HG03575 (cell line): ENCODE data around the gene MR1.
A peak's percentile ranks its signal among the peaks of the same experiment; 100 is the strongest.

Source experiments
- ATAC-seq: cut with Tn5 transposase; IDR thresholded peaks from one replicate; pipeline ENCODE4 v1.9.1; 2021; ENCODE audit not compliant: unreplicated experiment, insufficient number of reproducible peaks, low FRiP score; ENCODE audit errors: extremely low read depth

MR1 gene

GRCh38 chr1:181033799-181034451, at the start of gene MR1:
TSS of gene MR1 (plus strand) at chr1:181033983. CDS start at chr1:181034008, 25 bp downstream.
- ATAC-seq: peak; percentile 73

GRCh38 chr1:180988253-180988752, 45.5 kb upstream of the MR1 start:
- ATAC-seq: no peak

- ATAC-seq: no peak
Measured at GRCh38 chr1:180994262-180994661, 39.5 kb upstream of the MR1 start.

GRCh38 chr1:180997843-180998504, 35.8 kb upstream of the MR1 start:
- ATAC-seq: no peak

- ATAC-seq: no peak
Measured at GRCh38 chr1:181001091-181001780, 32.5 kb upstream of the MR1 start.

- no peak for ATAC-seq
Measured at GRCh38 chr1:181002582-181003172, 31.1 kb upstream of the MR1 start.

- no peak for ATAC-seq
Measured at GRCh38 chr1:181010789-181011188, 23.0 kb upstream of the MR1 start.

- ATAC-seq: no peak
Measured at GRCh38 chr1:181011301-181012202, 22.2 kb upstream of the MR1 start.

GRCh38 chr1:181012203-181012745, 21.5 kb upstream of the MR1 start:
- ATAC-seq: no peak

GRCh38 chr1:181013144-181013543, 20.6 kb upstream of the MR1 start:
- no peak for ATAC-seq

GRCh38 chr1:181014477-181015250, 19.1 kb upstream of the MR1 start:
- ATAC-seq: no peak

GRCh38 chr1:181015251-181015615, 18.6 kb upstream of the MR1 start:
- no peak for ATAC-seq

GRCh38 chr1:181016563-181016962, 17.2 kb upstream of the MR1 start:
- no peak for ATAC-seq

GRCh38 chr1:181018901-181019681, 14.7 kb upstream of the MR1 start:
- no peak for ATAC-seq

GRCh38 chr1:181021159-181021558, 12.6 kb upstream of the MR1 start:
- ATAC-seq: no peak

GRCh38 chr1:181021811-181022434, 11.9 kb upstream of the MR1 start:
- ATAC-seq: no peak
